Measurements from ENCODE around the gene WASHC4.

The WASHC4 gene, protein sequence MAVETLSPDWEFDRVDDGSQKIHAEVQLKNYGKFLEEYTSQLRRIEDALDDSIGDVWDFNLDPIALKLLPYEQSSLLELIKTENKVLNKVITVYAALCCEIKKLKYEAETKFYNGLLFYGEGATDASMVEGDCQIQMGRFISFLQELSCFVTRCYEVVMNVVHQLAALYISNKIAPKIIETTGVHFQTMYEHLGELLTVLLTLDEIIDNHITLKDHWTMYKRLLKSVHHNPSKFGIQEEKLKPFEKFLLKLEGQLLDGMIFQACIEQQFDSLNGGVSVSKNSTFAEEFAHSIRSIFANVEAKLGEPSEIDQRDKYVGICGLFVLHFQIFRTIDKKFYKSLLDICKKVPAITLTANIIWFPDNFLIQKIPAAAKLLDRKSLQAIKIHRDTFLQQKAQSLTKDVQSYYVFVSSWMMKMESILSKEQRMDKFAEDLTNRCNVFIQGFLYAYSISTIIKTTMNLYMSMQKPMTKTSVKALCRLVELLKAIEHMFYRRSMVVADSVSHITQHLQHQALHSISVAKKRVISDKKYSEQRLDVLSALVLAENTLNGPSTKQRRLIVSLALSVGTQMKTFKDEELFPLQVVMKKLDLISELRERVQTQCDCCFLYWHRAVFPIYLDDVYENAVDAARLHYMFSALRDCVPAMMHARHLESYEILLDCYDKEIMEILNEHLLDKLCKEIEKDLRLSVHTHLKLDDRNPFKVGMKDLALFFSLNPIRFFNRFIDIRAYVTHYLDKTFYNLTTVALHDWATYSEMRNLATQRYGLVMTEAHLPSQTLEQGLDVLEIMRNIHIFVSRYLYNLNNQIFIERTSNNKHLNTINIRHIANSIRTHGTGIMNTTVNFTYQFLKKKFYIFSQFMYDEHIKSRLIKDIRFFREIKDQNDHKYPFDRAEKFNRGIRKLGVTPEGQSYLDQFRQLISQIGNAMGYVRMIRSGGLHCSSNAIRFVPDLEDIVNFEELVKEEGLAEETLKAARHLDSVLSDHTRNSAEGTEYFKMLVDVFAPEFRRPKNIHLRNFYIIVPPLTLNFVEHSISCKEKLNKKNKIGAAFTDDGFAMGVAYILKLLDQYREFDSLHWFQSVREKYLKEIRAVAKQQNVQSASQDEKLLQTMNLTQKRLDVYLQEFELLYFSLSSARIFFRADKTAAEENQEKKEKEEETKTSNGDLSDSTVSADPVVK

DNA sequence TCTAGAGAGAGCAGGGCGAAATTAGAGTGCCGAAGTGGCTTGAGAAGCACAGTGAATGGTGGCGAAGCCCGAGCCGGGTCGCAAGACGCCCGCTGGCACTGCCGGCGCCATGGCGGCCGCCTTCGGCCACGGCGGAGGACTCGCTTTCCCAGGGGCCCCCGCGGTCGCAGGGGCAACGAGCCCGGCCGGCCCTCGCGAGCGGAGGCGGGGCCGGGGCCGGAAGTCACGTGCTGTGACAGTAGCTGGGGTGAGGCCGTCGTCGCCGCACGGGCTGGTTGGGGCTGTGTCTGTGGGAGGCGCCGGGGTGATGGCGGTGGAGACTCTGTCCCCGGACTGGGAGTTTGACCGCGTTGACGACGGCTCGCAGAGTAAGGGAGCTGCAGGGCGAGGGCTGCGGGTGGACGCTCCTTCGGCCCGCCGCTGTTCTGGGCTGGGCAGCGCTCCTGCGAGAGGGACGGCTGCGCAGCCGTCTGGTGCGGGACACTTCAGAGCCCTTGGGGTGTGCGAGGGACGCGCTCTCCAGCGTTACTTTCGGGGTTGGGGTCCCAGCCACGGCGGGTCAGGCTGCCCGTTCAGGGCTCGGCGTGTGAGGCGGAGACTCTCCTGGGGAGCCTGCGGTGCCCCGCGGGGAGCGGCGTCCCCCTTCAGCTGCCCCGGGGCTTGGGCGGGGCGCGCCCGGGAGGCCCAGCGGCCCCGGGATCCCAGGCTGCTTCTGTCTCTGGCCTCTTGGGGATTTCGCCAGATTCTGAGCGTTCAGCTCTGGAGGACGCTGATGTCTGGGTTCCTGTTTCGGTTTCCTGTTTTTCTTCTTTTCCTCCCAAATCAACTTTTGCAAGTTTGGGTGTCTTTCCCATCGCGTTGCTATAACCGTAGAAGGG is at the start of gene WASHC4:
TSS of gene WASHC4 (plus strand) at position 238 of the 878 bp plus-strand sequence. CDS start at position 308, 70 bp downstream.
- DNase-seq, result peak; percentile 86

DNA sequence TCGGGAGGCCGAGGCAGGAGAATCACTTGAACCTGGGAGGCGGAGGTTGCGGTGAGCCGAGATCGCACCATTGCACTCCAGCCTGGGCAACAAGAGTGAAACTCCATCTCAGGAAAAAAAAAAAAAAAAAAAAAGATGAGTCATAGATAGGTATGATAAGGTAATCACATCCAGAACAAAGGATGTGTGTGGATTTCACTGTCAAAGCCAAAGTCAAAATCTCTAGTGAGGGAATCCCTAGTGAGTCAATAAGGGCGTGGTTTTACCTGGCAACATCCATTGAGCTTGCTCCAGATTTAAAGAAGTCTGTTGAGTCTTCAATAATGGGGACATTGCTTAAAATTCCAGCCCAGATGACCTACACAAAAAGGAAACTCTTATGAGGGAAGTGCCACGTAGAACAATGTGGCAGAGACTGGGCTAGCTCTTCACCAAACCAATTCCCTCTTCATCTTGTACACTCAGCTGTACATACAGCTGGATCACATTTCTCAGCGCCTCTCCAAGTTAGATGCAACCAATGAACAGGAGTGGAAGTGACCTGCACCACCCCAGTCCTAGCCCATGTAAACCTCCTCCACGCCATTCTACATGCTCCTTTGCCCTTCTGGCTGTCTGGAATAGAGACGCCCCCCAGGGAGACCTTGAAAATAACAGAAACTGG is 46.7 kb upstream of the WASHC4 start:
- peak; percentile 37 for DNase-seq

DNA sequence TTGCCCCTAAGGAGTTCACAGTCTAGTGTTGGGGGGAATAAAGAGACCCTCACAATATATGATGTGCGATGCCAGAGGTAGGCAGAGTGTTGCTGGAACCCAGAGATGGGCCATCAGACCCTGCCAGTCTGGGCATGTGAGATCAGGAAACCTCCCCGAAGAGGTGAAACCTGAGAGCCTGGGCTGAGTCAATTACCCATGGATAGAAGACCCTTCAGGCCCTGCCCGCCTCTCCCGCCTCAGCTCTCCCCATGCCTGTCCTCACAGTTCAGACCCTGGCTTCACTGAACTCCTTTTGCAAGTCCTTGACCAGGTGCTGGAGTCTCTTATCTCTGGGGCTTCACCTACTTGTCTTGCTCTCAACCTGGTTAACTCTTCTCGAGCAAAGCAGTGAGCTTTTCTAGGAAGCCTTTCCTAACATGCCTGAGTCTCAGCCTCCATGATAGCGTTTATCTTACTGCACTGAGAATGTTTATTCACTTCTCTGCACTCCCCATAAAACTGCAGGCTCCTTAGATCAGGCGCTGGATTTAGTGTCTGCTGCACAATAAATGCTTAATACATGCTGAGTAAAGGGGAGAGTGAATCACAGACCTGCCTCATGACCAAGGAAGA is 42.9 kb upstream of the WASHC4 start:
- DNase-seq, result peak; percentile 2

DNA sequence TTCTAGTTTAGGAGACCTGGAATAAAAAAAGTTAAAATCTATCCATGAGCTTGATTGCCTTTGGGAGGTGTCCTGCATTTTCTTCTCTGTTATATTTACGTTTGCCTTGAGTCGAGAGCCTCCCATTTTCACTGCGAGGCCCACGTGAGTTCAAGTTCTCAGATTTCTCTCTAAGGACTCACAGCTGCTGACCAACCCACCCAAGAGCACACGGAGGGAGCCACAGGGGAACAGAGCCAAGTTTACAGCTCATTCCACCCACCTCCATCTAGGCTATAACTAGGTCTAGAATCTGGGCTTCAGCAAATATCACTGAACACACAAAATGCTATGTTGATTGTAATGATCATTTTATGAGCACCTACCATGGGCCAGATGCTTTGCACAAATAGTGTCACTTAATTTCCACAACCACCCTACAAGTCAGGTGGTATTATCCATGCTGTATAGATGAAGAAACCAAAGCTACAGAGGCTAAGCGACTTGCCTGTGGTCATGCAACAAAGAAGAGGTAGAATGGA is 40.0 kb upstream of the WASHC4 start:
- peak; percentile 4 for DNase-seq

DNA sequence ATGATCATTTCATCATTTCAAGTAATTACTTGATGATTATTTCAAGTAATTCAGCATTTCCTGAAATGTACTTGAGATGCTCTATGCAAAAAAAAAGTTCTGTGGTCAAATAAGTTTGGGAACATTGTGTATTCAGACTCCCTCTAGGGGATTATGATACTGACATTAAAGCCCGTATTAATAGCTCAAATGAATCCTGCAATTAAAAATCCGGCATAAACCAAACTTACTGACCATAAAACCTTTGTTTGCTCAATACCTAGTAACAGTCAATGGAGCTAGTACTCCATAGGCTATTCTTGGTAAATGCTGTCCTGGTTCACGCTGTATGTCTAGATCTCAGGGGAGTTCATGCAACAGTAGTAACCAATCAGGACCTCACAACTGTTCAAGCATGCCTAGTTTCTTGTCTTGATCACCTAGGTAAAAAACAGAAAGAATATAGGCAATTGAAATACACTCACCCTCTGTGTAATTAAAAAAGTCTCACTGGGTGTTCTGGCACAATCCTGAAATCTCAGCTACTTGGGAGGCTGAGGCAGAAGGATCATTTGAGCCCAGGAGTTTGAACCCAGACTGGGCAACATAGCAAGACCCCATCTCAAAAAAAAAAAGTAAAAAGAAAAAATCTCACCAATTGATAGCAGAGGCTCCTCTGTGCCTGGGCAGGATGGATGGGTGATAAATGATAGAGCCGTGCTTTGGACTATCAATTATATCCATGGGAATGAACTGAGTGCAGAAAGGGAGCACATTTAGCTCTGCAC is 37.4 kb upstream of the WASHC4 start:
- DNase-seq, result no peak

DNA sequence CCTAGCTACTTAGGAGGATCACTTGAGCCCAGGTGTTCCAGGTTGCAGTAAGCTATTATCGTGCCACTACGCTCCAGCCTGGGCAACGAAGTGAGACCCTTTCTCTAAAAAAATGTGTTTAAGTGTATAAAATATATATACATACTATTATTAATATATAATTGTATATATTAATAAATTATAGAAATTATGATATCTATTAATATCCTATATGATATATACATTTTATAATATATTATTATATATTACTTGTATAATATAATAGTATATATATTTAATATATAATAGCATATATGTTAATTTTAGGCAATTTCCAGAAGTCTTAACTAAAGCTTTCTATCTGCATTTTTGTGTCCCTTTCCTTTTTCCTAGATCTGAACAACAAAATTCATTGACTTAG is 35.5 kb upstream of the WASHC4 start:
- no peak for DNase-seq

DNA sequence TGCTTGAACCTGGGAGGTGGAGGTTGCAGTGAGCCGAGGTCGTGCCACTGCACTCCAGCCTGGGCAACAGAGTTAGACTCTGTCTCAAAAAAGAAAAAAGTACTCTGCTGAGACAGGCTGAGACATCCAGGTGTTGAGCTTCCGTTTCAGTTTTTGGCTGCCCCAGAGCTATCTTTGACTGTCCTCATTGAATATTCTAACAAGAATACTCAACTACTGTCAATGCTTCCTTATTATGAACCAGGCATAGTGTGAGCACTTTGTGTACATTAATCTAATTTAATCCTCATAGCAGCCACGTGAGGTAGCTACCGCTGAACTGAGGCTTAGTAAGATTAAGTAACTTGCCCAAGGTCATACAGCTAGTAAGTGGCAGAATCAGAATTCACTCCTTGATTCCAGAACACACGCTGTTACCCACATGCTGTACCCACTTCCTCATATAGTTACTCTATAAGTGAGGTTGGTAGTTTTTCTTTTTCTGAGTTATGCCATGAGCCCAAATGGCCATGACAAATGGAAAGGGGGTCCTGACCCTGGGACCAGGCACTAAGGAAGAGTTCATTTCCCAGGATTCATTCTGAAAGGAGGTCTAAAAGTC is 34.5 kb upstream of the WASHC4 start:
- no peak for DNase-seq

DNA sequence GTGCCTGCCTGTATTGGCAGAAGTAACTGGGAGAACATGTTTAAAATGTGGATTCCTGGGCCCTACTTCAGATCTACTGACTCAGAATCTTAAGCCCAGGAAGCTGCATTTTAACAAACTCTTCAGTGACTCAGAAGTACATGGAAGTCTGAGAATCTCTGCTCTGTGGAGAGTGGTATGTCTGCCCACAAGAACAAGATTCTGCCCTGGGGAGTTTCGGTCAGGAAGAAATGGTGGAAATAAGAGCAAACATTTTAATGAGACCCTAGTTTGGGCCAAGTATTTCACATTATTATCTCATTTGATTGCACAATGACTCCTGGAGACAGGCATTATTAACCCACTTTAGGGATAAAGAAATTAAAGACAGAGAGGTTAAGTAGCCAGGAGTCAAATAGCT is 31.4 kb upstream of the WASHC4 start:
- no peak for DNase-seq

DNA sequence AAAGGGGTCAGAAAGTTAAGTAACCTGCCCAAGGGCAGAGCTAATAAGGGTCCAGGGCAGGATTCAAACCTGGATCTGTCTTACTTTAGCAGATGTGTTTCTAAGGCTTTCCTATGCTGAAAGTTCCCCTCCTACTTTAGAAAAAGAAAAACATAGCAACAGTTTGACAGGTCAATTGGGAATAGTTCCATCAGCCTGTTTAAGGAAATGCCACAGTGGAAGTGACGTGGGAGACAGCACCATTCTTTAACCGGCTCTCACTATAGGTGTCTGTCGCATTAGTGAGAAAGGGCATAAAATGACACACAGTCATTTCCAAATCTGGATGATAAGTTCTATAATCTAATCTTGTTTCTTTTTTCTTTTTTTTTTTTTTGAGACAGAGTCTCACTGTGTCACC is 30.6 kb upstream of the WASHC4 start:
- DNase-seq, result no peak

DNA sequence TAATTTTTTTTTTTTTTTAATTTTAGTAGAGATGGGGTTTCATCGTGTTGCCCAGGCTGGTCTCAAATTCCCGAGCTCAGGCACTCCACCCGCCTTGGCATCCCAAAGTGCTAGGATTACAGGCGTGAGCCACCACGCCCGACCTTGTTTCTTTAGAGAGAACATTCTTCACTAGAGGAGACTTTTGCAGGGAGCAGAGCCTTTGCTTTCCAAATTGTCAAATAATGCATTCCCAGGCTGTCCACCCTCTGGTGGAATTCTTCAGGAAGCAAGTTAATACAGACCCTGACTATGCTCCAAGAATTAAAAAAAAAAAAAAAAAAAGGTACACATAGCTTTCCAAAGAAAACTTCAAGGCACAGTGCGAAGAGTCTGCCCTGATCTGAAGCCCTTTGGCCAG is 30.1 kb upstream of the WASHC4 start:
- DNase-seq, result no peak

DNA sequence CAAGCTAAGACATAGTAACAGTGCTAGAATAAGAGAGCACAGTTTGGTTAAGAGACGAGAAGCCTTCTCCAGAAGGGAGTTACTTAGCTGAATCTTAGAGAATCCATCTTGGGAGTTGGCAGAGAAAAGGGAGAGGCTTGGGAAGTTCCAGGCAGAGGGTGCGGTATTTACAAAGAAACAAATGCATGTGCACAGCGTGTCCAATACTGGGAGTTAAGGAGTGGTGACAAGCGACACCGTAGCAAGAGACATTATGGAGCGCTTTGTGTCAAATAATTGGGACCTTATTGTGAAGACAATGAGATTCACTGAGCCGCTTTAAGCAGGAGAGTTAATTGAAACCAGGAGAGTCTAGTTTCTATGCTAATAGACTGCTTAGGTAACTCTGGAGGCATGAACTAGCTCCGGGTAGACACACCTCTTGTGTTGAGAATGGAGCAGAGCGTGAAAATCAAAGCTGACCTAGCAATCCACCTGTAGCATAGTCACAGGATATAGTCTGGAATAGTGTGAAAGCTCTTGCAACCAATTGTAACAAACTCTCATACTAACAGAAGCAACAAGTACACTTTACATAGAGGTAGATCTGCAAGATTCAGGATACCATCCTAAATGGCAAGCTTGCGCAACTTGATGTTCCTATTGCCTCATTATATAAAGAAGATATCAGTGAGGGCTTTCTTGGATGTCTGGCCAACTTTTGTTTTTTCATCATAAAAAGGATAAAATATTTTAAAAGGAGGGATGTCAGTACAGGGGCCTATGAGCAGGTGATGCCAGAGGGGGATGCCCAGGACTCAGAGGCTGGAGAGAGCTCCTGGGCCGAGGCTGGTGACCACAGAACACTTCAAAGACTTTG is 28.6 kb upstream of the WASHC4 start:
- no peak for DNase-seq

DNA sequence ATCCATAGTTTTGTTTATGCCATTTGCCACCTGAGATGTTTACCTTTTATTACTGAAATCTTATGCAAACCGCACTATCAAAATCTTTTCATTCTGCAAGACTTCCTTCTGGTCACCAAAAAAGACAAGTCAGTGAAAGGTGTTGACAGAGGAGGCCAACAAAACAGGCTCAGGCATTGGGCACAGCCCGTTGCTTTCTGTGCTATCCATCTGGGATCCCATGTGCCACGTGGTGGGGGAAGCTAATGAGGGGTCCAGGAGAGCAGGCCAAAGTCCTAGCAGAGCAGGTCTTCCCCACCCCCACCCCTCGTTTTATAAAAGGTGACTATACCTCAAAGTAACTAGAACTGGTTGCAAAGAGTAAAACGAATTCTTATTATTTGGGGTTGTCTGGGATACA is 24.5 kb upstream of the WASHC4 start:
- no peak for DNase-seq

DNA sequence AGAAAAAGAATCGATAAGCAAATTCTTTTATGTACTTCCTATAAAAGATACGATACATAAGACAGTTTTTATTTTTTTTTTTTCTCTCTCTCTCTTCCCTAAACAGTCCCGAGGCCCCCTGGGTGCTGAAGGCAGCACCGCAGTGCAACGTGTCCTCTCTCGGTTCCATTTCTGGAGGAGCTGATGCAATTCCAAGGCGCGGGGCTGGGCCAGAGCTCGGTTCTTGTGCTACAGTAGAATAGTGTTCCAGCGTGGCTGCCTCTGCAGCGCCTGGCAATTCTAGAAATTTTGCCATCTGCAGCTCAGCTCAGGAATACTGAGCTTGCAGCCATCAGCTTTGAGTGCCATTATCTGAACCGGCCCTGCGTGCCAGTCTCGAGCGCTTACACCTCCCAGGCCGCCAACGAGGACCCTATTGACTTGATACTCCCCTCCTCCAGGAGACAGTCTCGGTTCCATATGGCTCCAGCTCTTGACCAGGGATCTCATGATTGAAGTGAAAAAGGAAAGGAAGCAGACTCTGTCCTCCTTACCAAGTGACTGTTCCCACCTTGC is 23.9 kb upstream of the WASHC4 start:
- no peak for DNase-seq

DNA sequence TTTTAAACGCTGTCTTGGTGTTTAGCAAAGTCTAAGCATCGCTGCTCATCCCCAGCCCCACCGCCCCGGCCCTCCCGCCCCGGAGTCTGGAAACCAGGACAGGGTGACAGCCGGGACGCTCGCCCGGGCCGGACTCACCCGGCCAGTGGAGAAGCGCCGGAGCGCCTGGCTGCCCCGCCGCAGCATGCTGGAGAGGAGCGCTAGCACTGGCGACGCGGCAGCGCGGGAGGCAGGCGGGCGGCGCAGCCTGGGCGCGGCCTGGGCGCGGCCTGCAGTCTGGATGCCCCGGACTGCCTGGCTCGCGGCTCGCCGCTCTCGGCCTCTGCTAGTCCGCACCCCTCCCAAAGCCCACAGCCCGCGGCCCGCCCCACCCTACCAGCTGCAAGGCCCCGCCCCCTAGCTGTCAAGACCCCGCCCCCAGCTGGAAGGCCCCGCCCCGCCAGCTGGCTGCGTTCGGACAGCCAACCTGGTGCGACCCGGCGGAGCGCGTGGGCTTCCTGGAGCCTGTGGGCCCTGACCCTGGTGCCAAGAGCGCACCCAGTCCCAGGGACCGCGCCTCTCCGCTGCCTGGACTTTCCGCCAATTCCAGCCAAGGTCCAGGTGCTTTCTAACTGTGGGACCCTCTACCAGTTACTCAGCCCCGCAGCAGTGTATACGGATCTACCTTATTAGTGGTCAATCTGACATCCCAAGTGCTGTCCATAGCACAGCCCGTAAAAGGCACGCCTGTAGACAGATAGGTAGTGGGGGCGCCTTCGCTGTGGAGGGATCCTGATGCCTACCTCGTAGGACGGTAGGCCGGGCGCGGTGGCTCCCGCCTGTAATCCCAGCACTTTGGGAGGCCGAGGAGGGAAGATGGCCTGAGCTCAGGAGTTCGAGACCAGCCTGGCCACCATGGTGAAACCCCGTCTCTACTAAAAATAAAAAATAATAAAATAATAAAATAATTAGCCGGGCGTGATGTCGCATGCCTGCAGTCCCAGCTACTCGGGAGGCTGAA is 23.0 kb upstream of the WASHC4 start, which contains the start of gene ALDH1L2:
TSS of gene ALDH1L2 (minus strand) at position 208 of the 1,000 bp plus-strand sequence. CDS start at position 186, 22 bp downstream.
- peak; percentile 40 for DNase-seq

DNA sequence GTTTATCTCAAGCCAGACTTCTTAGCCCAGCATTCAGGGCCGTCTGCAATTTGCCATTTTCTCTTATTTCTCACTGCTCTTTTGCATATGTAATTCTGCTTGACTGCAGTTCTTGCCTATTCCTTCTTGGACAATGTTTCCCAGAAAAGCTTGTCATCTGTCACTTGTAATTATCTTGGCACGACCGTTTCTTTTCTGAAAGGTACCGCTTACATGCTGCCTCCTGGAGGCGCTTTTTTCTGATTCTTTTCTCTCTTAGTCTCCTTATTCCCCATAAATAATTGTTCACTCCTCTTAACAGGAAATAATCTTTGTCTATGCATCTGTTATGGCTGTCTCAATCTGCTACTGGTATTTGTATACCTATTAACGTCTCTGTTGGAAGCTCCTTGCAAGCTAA is 22.0 kb upstream of the WASHC4 start:
- no peak for DNase-seq

DNA sequence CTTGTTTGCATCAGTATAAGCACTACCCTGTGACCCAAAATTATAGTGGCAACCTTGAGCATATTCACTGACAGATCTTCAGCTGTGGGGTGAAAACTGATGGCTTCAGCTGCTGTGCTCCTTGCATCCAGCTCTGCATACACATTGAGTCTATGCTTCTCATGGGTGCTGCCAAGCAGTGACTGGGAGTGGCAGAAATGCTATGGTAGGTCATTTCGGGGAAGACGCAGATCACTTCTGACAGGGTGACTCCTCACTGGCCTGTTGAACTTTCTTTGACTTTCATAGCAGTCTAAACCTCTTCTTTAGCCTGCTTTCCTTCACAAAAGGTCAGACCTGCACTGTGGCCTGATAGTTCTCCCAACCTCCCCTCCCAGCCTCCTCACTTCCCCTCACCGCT is 17.7 kb upstream of the WASHC4 start:
- no peak for DNase-seq

DNA sequence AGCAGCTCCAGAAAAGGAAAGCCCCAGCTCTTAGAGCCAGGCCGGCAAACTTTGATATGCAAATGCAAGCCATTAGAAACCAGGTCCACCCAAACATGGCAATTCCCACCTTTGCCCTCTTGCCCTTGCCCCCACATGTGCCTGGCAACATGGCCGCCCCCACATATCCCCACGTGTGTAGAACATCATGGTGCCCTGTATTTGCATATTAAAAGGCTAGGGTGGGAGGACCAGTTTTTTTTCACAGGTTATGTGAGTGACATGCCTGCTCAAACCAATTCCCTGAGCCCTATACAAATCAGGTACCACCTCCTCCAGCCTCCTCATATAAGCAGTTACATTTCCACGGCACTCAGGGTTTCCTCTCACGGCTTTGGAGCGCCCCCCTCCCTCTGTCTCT is 17.2 kb upstream of the WASHC4 start:
- no peak for DNase-seq
